ENCODE results near the gene SPATA9. TPM values are rescaled to one million over a fixed set of nuclear protein-coding genes. Genes with fewer than 3 reads are reported as not detected.

The SPATA9 gene
- total RNA-seq, 1 donor from 2014 or later = not detected

GRCh38 chr5:95654196-95654595, 28.6 kb downstream of the SPATA9 start:
- no peak overlapping the region for H3K4me3 ChIP-seq (ENCODE audit: low read depth, low read length)
- H3K36me3 ChIP-seq (ENCODE audit: control insufficient read depth, insufficient read depth, low read length) = no peaks in the 10 kb centered on the region
- FAIRE-seq (no peak), DNase-seq (ENCODE audit: low read depth) (no peak)
- no peaks in the 10 kb centered on the region for H3K27me3 ChIP-seq (ENCODE audit: control insufficient read depth, insufficient read depth, low read length)
- TF ChIP-seq CTCF (IDR thresholded peaks at IDR 0.05; ENCODE audit: insufficient read depth, low read length, severe bottlenecking) = no peak

GRCh38 chr5:95652849-95653248, 29.9 kb downstream of the SPATA9 start:
- no peak for FAIRE-seq
- Histone ChIP-seq H3K27me3 (ENCODE audit: control insufficient read depth, insufficient read depth, low read length) (no peaks in the 10 kb centered on the region), H3K36me3 (ENCODE audit: control insufficient read depth, insufficient read depth, low read length) (no peaks in the 10 kb centered on the region), H3K4me3 (ENCODE audit: low read depth, low read length) (no peak overlapping the region)
- DNase-seq (ENCODE audit: low read depth) = no peak
- no peak for TF ChIP-seq CTCF (IDR thresholded peaks at IDR 0.05; ENCODE audit: insufficient read depth, low read length, severe bottlenecking)

GRCh38 chr5:95649842-95650620, 32.8 kb downstream of the SPATA9 start:
- no peaks in the 10 kb centered on the region for H3K36me3 ChIP-seq (ENCODE audit: control insufficient read depth, insufficient read depth, low read length)
- DNase-seq (ENCODE audit: low read depth) = no peak
- FAIRE-seq = no peak
- TF ChIP-seq CTCF (IDR thresholded peaks at IDR 0.05; ENCODE audit: insufficient read depth, low read length, severe bottlenecking) = no peak
- no peak overlapping the region for H3K4me3 ChIP-seq (ENCODE audit: low read depth, low read length)
- no peaks in the 10 kb centered on the region for H3K27me3 ChIP-seq (ENCODE audit: control insufficient read depth, insufficient read depth, low read length)

GRCh38 chr5:95649274-95649673, 33.5 kb downstream of the SPATA9 start:
- no peaks in the 10 kb centered on the region for H3K27me3 ChIP-seq (ENCODE audit: control insufficient read depth, insufficient read depth, low read length)
- FAIRE-seq (no peak), DNase-seq (ENCODE audit: low read depth) (no peak)
- no peak overlapping the region for H3K4me3 ChIP-seq (ENCODE audit: low read depth, low read length)
- TF ChIP-seq CTCF (IDR thresholded peaks at IDR 0.05; ENCODE audit: insufficient read depth, low read length, severe bottlenecking) = no peak
- H3K36me3 ChIP-seq (ENCODE audit: control insufficient read depth, insufficient read depth, low read length) = no peaks in the 10 kb centered on the region

- FAIRE-seq = no peak
- peak; percentile 28 for DNase-seq (ENCODE audit: low read depth)
- TF ChIP-seq CTCF (IDR thresholded peaks at IDR 0.05; ENCODE audit: insufficient read depth, low read length, severe bottlenecking) = no peak
- H3K27me3 ChIP-seq (ENCODE audit: control insufficient read depth, insufficient read depth, low read length) = no peaks in the 10 kb centered on the region
- H3K36me3 ChIP-seq (ENCODE audit: control insufficient read depth, insufficient read depth, low read length) = no peaks in the 10 kb centered on the region
- H3K4me3 ChIP-seq (ENCODE audit: low read depth, low read length) = no peak overlapping the region
Measured at GRCh38 chr5:95647886-95648860, 34.6 kb downstream of the SPATA9 start.
